HG02678 (cell line): ENCODE results near the gene PPIE.

Experiments
- ATAC-seq: cut with Tn5 transposase; IDR thresholded peaks from one replicate; pipeline ENCODE4 v1.9.1; 2021; ENCODE audit warnings: mild to moderate bottlenecking, moderate library complexity; ENCODE audit not compliant: unreplicated experiment

Gene PPIE

GRCh38 chr1:39738622-39739366, at the start of gene PPIE:
PPIE (plus strand) TSS chr1:39738882; CDS start chr1:39738901, 19 bp downstream.
- peak; percentile 82 for ATAC-seq

DNA sequence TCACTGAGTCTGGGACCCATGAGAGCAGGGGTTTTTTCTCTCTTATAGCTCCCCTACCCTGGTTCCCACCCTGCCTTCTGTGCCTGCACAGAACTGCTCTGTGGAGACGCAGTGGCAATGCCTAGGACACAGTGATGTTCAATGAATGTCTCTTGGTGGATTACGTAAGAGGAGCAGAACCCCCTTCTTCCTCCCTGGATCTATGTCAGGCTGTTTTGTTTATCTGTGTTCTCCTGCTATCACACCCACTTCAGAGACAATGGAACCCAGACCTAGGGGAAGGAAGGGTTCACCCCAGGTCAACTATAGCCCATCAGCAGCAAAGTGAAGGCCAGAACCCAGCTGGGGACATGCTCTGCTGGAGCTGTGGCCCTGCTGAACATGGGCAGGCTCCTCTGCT, 49.5 kb upstream of the PPIE start:
- no peak for ATAC-seq

DNA sequence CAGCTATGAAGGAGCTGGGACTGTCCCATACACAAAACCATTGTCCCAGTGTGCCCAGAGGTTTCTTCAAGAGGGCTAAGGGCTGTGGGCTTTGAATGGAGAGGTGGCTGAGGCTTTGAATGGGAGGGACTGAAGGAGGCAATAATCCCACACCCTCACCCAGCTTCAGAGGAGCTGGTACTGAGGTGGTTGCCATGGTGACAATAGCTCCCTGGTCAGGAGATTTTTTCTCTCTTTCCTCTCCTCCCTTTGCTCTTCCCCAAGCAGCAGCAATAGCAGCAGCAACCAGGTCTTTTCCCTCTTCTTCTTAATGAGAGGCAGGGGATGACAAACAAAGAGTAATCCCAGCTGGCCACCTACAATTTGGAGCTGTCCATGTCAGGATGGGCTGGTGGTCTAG, 49.0 kb upstream of the PPIE start:
- no peak for ATAC-seq

DNA sequence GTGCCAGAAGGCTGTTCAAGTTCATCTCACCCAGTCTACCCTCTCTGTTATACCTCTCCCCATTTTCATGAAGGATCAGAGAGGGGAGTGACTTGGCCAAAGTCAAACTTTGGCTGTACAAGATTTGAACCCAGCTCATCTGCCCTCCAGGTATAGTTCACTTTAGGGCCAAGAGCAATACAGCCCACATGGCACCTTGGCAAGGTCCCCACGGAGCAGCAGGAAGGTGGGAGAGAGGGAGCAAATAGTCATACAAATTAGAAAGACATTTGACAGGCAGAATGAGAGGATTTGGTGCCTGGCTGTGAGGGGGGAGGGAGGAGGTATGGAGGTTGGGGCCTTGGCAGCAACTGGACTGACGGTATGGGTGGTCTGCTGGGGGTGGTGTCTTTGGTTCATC, 48.5 kb upstream of the PPIE start:
- ATAC-seq, result no peak

DNA sequence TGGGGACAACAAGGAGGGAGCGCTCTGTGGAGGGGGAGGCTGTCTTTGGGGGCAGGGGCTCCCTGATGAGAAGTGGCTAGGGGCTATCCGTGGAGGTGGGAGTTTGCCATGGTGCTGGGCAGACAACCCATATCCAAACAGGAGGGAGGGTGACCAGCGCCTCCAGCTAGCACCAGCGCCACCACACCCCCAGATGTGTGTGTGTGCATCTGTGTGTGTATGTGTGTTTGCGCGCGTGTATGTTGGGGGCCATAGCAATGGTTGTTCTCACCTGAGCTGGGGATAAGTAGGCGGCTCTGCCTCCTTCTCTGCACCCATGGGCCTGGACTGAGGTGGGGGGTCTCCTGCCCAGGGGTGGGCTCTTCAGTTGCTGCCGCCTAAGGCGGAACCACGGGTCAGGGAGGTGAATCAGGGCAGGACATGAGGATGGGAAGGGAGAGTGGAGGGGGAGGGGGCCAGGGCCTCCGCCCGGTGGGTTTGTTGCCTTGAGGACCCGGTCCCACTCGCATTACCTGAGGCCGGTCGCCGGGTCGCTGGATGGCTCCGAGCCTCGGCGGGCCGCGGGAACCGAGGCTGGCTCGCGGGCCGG, 47.8 kb upstream of the PPIE start:
- ATAC-seq, result no peak

DNA sequence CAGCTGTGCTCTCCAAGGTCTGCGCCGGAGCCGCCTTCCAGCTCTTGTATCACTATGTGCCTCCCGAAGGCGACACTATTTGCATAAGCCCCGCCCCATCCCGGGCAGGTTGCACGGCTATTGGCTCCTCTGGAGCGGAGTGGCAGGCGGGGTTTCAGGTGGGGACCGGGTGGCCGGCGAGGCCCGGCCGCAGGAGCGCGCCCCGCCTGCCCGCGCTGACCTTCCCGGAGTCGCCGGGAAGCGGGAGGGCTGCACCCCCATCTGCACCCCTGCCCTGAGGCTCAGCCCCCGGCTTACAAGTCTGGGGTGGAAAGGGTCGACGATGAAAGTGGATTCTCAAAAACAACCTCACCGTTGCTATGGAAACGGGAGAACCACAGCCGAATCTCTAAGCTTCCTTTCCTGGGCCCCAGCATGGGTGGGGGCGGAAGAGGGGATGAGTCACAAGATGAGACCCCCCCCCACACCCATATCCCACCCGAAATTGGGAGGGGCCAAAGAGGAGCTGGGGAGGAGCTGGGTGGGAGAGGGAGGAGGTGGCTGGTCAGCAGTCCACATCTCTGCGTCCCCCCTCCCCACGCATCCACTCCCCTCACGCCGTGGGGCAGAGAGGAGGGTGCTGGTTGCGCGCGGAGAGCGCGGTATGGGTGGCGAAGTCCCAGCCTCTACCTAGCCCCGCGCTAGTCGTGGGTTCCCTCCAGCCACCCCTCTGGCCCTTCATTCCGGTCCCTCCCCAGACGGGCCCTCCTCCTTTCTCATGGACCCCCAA, 47.1 kb upstream of the PPIE start, which contains the start of gene HPCAL4:
TSS of gene HPCAL4 (minus strand) at position 51 of the 769 bp plus-strand sequence. CDS start 6,830 bp downstream, outside the sequence.
- ATAC-seq, result peak; percentile 84

GRCh38 chr1:39692152-39693074, 46.3 kb upstream of the PPIE start:
- no peak for ATAC-seq

DNA sequence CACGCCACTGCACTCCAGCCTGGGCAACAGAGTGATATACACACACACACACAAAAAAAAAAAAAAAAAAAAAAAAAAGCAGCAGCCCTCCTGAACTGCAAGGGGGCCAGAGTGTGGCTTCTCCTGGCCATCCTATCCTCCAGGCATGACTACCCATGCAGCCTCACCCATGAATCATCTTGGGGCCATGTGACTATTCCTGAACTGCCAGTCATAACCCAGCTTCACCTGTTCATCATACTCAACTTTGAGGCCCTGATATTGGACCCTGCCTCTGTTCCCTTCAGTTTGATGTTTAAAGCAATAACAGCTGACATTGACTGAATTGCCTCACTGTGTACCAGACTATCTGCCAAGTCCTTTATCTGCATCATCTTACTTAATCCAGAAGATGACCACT, 44.7 kb upstream of the PPIE start:
- no peak for ATAC-seq

GRCh38 chr1:39695016-39695415, 43.7 kb upstream of the PPIE start:
- no peak for ATAC-seq

- ATAC-seq, result no peak
Observed at GRCh38 chr1:39696448-39696847, 42.2 kb upstream of the PPIE start.

- no peak for ATAC-seq
Observed at GRCh38 chr1:39698568-39698967, 40.1 kb upstream of the PPIE start.

GRCh38 chr1:39699419-39699818, 39.3 kb upstream of the PPIE start:
- no peak for ATAC-seq

DNA sequence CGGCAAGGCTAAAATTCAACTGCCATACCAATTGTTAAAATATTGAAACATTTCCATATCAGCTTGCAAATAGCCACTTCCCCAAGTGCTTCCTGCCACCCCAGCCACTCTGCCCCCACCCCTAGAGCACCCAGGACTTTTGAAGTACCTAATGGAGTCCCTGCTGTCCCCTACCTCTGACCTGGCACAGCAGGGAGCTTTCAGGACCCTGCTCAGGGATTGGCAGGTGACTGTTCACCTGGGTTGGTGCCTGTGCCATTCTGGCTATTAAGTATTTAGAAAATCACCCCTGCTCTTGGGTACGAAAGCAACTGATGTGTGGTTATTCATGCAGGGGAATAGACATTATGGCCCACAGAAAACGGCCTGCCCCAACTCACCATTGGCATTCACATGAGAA, 38.3 kb upstream of the PPIE start:
- ATAC-seq, result no peak

- no peak for ATAC-seq
Observed at GRCh38 chr1:39701049-39701439, 37.6 kb upstream of the PPIE start.

DNA sequence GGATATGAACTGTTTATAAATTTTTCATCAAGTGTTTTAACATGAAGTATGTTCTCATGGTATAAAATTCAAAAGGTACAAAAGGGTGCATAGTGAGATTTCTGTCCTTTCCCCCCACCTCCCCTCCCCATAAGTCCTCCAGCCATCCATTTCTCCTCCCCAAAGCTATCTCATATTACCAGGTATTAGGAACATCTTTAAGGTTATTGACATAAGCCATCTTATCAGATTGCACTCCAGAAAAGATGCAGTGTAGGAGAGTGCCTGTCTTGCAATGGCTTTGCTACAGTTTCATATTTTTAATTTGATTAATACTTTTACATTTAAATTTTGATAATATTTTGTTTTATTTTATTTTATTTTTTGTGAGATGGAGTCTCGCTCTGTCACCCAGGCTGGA, 33.9 kb upstream of the PPIE start:
- ATAC-seq, result no peak

DNA sequence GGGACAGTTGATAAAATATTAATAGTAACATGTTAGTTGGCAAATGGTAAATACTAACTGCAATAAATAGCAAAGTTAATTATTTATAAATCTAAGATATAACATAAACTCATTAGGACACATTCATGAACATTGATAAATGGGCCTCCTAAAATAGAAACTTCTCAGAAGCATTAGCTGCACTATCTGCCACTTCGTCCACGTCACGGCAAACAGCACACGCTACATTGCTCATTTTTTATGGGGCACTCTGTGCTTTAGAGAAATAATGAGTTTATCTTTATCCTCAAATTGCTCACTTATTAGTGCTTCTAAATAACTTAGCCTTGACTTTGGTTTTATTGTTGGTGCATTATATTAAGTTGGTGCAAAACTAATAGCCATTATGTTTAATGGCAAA, 31.2 kb upstream of the PPIE start:
- no peak for ATAC-seq

DNA sequence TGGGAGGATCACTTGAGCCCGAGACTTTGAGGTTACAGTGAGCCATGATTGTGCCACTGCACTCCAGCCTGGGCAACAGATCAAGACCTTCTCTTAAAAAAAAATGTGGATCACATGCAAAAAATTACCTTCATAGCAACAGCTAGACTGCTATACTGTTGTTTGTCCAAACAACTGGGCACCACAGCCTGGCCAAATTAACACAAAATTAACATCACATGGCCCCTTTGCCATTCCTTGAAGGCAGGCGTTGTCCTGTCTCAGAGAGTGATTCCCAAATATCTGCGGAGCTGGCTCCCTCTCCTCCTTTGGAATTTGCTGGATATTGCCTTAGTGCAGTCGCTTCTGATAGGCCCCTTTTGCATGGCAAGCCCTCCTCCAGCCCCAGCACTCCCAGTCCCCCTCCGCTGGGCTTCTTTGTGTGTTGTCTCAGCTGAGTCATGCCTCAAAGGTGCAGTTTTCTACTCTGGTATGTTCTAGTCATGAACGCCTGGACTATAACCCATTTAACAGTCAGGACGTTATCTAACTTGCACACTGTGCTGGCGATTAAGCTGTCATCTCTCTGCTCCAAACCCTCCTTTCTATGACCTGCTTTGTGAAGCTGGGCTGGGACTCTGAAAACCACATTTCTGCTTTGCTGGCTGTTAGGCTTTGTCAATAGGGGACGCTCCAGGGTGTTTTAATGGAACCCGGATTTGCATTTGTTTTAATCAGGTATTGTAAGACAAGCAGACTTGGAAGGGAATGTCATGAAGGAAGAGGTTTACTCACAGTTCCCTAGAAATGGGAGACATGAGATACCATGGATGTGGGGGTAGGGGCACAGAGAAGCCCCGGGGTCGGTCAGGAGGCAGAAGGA, 27.3 kb upstream of the PPIE start:
- no peak for ATAC-seq

DNA sequence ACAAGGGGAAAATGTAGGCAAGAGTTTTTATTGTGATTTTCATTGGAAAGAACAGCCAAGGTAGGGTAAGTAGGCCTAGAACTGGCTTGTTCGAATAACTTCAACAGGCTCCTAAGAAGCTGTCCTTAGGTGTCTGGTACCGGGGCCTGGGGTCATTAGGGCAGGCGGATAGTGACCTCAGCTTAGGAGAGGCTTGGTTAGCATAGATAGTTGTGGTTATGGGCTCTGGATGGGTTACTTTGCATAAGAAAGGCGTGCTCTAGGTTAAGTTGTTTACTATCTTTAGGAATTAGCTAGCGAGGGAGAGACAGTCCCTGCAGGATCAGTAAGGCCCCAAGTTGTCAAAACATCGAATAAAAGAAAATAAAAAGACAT, 26.7 kb upstream of the PPIE start:
- no peak for ATAC-seq

DNA sequence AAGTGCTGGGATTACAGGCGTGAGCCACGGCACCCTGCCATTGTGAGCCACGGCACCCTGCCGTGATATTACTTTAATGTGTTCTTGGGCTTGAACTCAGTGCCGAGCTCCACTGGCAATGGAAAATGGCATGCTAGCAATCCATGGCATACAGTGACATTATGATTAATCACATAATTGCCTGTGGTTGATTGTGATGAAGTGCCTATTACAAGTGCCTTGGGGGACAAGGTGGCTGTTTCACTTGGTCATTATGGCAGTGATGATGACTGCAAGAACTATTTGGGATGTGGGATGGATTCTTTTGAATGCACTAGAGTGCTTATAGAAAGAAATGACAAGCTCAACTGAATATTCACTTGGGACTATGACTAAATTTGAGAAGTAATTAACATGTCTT, 25.1 kb upstream of the PPIE start:
- ATAC-seq, result no peak

GRCh38 chr1:39717809-39718208, 20.9 kb upstream of the PPIE start:
- ATAC-seq, result no peak
